ENCODE results near the gene DRGX. TPM values are rescaled to one million over a fixed set of nuclear protein-coding genes. Genes with fewer than 3 reads are reported as not detected.

DRGX gene
- total RNA-seq, 1 donor, result not detected

DNA sequence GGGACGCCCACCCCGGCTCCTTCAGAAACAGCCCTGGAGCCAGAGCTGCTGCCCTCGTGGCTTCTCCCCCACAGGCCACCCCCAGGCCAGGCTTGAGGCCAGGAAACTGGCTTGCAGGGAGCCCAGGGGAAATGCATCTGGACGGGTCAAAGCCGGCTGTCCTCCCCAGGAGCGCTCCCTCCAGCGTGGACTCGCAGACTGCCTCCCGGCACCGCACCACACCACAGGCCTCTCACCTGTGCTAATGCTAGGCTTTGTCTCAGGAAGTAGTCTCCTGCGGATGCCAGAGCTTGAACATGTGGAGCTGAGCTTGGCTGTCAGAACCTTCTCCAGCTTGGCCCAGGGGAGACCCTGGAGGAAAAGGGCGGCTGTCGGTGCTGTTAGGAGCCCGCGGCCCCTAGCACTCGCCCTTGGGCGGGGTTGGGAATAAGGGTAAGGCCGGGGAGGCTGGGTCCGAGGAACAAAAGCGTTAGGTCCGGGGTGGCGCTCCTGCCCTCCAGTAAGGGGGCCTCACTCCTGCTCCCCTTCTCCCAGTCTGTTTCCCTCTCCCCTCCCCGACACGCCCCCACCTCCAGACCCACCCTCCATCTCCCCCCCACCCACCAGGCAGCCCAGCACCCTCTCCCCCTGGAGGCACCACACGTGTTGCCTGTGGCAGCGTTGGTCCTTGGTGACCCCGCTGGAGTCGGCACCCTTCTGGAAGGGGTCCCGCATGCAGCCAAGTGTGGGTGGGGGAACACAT lies 21.6 kb upstream of the DRGX start:
- TF ChIP-seq, protein P1, sequence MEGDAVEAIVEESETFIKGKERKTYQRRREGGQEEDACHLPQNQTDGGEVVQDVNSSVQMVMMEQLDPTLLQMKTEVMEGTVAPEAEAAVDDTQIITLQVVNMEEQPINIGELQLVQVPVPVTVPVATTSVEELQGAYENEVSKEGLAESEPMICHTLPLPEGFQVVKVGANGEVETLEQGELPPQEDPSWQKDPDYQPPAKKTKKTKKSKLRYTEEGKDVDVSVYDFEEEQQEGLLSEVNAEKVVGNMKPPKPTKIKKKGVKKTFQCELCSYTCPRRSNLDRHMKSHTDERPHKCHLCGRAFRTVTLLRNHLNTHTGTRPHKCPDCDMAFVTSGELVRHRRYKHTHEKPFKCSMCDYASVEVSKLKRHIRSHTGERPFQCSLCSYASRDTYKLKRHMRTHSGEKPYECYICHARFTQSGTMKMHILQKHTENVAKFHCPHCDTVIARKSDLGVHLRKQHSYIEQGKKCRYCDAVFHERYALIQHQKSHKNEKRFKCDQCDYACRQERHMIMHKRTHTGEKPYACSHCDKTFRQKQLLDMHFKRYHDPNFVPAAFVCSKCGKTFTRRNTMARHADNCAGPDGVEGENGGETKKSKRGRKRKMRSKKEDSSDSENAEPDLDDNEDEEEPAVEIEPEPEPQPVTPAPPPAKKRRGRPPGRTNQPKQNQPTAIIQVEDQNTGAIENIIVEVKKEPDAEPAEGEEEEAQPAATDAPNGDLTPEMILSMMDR (IDR thresholded peaks at IDR 0.05; ENCODE audit: insufficient read depth, low read depth, low read length), result no peak
- no peak for DNase-seq (ENCODE audit: low read depth)
- no peak overlapping the region for H3K4me3 ChIP-seq (ENCODE audit: low read depth, low read length)

- H3K4me3 ChIP-seq (ENCODE audit: low read depth, low read length), result no peak overlapping the region
- no peak for DNase-seq (ENCODE audit: low read depth)
- TF ChIP-seq, protein P1 (IDR thresholded peaks at IDR 0.05; ENCODE audit: insufficient read depth, low read depth, low read length), result no peak
These were observed 20.0 kb upstream of the DRGX start for GRCh38 chr10:49415846-49416245.

- TF ChIP-seq, protein P1 (IDR thresholded peaks at IDR 0.05; ENCODE audit: insufficient read depth, low read depth, low read length), result no peak
- H3K4me3 ChIP-seq (ENCODE audit: low read depth, low read length), result no peak overlapping the region
- no peak for DNase-seq (ENCODE audit: low read depth)
These were observed 19.2 kb upstream of the DRGX start for GRCh38 chr10:49415109-49415508.

DNA sequence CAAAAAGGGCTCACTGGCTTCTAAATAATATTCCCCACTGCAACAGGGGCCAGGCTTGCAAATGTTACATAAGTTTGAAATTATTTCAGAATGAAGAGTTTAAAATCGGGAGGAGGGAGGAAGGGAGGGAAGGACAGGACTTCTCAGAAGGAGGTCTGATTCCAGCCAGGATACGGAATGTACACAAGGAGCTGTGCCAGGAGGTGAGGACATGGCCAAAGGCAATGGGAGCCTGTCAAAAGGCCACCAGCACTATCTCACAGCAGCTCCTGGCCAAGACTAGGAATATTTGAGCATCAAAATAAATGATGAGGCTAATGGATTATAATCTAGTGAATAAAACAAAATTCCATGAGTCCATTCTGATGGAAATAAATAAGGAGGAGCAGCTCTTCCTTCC lies 18.6 kb upstream of the DRGX start:
- TF ChIP-seq, protein P1 (IDR thresholded peaks at IDR 0.05; ENCODE audit: insufficient read depth, low read depth, low read length), result no peak
- no peak for DNase-seq (ENCODE audit: low read depth)
- no peak overlapping the region for H3K4me3 ChIP-seq (ENCODE audit: low read depth, low read length)

DNA sequence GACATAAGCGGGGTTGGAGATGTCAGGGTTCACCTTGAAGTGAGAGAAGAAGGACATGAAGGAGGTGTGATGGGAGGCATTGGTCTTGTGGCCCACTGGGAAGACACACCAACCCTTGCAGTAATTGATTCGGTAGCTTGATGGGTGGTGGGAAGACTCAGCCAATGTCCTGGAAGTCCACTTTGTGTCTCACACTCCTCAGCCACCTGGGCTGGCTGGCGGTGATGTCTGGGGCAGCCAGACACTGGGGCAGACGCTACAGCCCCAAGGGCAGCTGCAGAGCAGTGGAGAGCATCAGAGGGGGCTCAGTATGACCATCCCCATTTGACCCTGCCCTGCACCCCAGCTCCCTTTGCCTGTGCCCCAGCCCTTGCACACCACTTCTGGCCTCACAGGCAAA lies 16.7 kb upstream of the DRGX start:
- TF ChIP-seq, protein P1 (IDR thresholded peaks at IDR 0.05; ENCODE audit: insufficient read depth, low read depth, low read length), result no peak
- no peak for DNase-seq (ENCODE audit: low read depth)

DNA sequence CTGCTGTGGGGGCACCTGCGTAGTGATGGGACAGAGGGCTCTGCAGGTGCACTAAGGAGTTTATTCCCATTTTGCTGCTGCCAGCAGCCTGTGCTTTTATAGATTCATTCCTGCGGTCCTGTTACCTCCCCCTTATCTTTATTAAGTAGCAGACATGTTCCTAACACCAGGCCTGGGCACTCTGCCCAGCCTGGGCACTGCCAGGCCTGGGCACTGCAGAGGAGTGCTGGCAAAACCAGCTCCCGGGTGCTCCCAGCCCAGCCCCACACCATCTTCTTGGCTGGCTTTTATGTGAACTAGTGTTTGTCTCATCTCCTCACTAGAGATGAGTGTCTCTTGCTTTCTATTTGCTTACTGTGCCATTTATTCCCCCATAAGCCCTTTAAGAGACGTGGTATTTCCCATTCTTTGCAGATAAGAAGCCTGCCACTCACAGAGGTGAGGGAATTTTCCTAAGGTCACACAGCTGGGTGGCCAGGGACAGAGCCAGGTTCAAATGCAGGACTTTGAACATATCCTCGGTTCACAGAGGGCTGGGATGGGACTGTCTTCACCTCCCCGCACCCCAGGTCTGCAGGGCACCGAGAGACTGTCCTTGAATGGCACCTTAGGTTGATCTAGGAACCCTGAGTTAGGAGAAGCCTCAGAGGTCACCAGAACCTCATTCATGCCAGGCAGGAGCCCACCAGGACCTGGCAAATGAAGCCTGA lies 14.6 kb upstream of the DRGX start:
- TF ChIP-seq, protein P1 (IDR thresholded peaks at IDR 0.05; ENCODE audit: insufficient read depth, low read depth, low read length), result no peak
- no peak for DNase-seq (ENCODE audit: low read depth)
- no peak overlapping the region for H3K4me3 ChIP-seq (ENCODE audit: low read depth, low read length)

More for the DNA sequence above, 16.7 kb upstream of the DRGX start:
- no peak overlapping the region for H3K4me3 ChIP-seq (ENCODE audit: low read depth, low read length)

Measured in fibroblast of villous mesenchyme (primary cell).